H1 (cell line): ENCODE data around the gene CAV1. TPM values are rescaled to one million over a fixed set of nuclear protein-coding genes. Genes with fewer than 3 reads are reported as not detected.

Experiments used
- CHD7 ChIP-seq: fragments of 300-600 bp; sonication (generic); IDR thresholded peaks from 2 replicates; pipeline ENCODE4 v1.7.1; 2012; ENCODE audit warnings: low read length, moderate library complexity, mild to moderate bottlenecking, inconsistent platforms; ENCODE audit not compliant: insufficient replicate concordance
- EGR1 ChIP-seq: IDR thresholded peaks from 2 replicates; pipeline ENCODE4 v1.6.1; 2011; ENCODE audit warnings: low read depth, low read length, borderline replicate concordance
- KDM5A ChIP-seq: fragments of 200-600 bp; IDR thresholded peaks from 2 replicates; pipeline ENCODE4 v1.7.1; 2012; ENCODE audit warnings: mild to moderate bottlenecking, low read length, inconsistent platforms, mixed read lengths
- MAX ChIP-seq: IDR thresholded peaks from 2 replicates; pipeline ENCODE4 v1.6.1; 2012; ENCODE audit warnings: inconsistent platforms
- PHF8 ChIP-seq: fragments of 200-600 bp; sonication (generic); conservative IDR thresholded peaks from 2 replicates; pipeline ENCODE4 v1.7.1; 2012; ENCODE audit warnings: low read depth, mild to moderate bottlenecking, inconsistent platforms, low read length, moderate library complexity
- SIX5 ChIP-seq: IDR thresholded peaks from 2 replicates; pipeline ENCODE4 v1.6.1; 2011; ENCODE audit warnings: mild to moderate bottlenecking, low read depth, low read length
- SP1 ChIP-seq: IDR thresholded peaks from 2 replicates; pipeline ENCODE4 v1.6.1; 2011; ENCODE audit warnings: low read depth, low read length
- SUZ12 ChIP-seq: fragments of 200-600 bp; sonication (generic); IDR thresholded peaks from 2 replicates; pipeline ENCODE4 v1.6.1; 2012; ENCODE audit warnings: mild to moderate bottlenecking, inconsistent platforms, low read length, moderate library complexity, mixed read lengths
- TAF1 ChIP-seq: IDR thresholded peaks from 2 replicates; pipeline ENCODE4 v1.6.1; 2011; ENCODE audit warnings: mild to moderate bottlenecking, low read depth, low read length
- polyA plus RNA-seq, 7 experiments: library from polyadenylated mRNA; depleted of rRNA in 3 of 7; stranded (reverse) in 5 of 7; unstranded in 2 of 7; fragments of >200 nt in 5 of 7; fragments of 200-250 nt in 2 of 7; gene quantifications; 1 replicate in 5 of 7; 2 replicates in 1 of 7; 4 replicates in 1 of 7; pipeline versions ENCODE4 v1.2.1 to v1.2.3, GENCODE V29; 2011 to 2013; ENCODE audit warnings: missing spikeins in 2 of 7, mixed read lengths in 2 of 7
- total RNA-seq: library from RNA; stranded (reverse); fragmentation: NEBNext Ultra II Directional; extraction: Animal tissue kit (Norgen Biotek cat#: 25700); gene quantifications from 2 replicates; pipeline ENCODE4 v1.2.1, GENCODE V29; 2021
- TF ChIP-seq, protein P1 (sequence below): IDR thresholded peaks from 2 replicates; pipeline ENCODE4 v1.6.1; 2012; ENCODE audit warnings: low read length, inconsistent platforms

CAV1 gene
- total and polyA plus RNA-seq, 2 of the 8 experiments (the other 6 are each of a cell fraction or from before 2014, with no cell fraction given): 16.3 to 21.8 TPM

DNA sequence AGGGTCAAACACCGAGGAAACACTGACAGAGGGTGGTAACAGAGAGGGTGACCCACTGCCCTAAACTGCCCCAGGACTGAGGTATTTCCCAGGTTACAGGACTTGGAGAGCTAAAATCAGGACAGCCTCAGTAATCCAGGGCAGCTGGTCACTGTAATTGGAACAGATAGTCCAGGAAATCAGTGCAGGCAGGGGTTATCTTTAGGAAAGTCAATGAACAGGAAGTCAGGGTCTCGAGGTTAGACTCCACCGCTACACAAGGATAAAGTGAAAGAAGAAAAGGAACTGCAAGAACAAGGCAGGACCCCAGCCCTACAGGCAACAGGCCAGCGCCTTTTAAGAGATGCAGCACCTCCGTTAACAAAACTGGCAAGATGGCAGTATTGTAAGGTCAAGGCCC lies 61.1 kb downstream of the CAV1 start (continued):
- no peak for TF ChIP-seq CHD7
- TF ChIP-seq EGR1: no peak
- no peak for TF ChIP-seq PHF8
- TF ChIP-seq SUZ12: no peak
- TF ChIP-seq, protein P1, sequence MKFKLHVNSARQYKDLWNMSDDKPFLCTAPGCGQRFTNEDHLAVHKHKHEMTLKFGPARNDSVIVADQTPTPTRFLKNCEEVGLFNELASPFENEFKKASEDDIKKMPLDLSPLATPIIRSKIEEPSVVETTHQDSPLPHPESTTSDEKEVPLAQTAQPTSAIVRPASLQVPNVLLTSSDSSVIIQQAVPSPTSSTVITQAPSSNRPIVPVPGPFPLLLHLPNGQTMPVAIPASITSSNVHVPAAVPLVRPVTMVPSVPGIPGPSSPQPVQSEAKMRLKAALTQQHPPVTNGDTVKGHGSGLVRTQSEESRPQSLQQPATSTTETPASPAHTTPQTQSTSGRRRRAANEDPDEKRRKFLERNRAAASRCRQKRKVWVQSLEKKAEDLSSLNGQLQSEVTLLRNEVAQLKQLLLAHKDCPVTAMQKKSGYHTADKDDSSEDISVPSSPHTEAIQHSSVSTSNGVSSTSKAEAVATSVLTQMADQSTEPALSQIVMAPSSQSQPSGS: no peak
- TF ChIP-seq SP1: no peak
- TF ChIP-seq SIX5: no peak
- no peak for TF ChIP-seq KDM5A
- TF ChIP-seq TAF1: no peak
- TF ChIP-seq MAX: no peak
